Activated T-helper 1 cell treated with anti-CD3 and anti-CD28 coated beads, Interleukin-12 subunit alpha, Interleukin-12 subunit beta, Interleukin-2, Interleukin-4 antibody, amounts not matched to agents 30 ng/mL and 10 ng/mL and 1 ng/mL, durations not matched to agents 14 hours and 24 hours and 36 hours (primary cell): Measurements from ENCODE around the gene MEGF6. TPM values are rescaled to one million over a fixed set of nuclear protein-coding genes. Genes with fewer than 3 reads are reported as not detected.
A peak's percentile ranks its signal among the peaks of the same experiment; 100 is the strongest.

ENCODE experiments used
- DNase-seq: peaks from one replicate; pipeline ENCODE4 v3.0.0; 2021; ENCODE audit warnings: low spot score
- H3K27ac Mint-ChIP-seq: one replicate; pipeline ENCODE4 v1.8.0; 2021; ENCODE audit warnings: mild to moderate bottlenecking, mixed read lengths
- H3K27me3 Mint-ChIP-seq: one replicate; pipeline ENCODE4 v1.8.0; 2022; ENCODE audit warnings: mild to moderate bottlenecking, moderate library complexity, mixed read lengths; ENCODE audit not compliant: insufficient read depth
- H3K36me3 Mint-ChIP-seq: one replicate; pipeline ENCODE4 v1.8.0; 2021; ENCODE audit warnings: low read depth, mixed read lengths
- H3K4me1 Mint-ChIP-seq: one replicate; pipeline ENCODE4 v1.8.0; 2021; ENCODE audit warnings: low read depth, mixed read lengths
- H3K4me3 Mint-ChIP-seq: one replicate; pipeline ENCODE4 v1.8.0; 2021; ENCODE audit warnings: mild to moderate bottlenecking, moderate library complexity, mixed read lengths
- H3K9me3 Mint-ChIP-seq: one replicate; pipeline ENCODE4 v1.8.0; 2021; ENCODE audit warnings: mixed read lengths
- intact Hi-C: fragments of 100-400 bp; cut with micrococcal nuclease; formaldehyde crosslinking; loops from one replicate; pipeline ENCODE4 v1.15.1; 2024
- total RNA-seq: library from RNA; stranded (reverse); gene quantifications from 2 replicates; pipeline ENCODE4 v1.2.3, GENCODE V29; 2022

Gene MEGF6
- total RNA-seq, 1 donor from 2014 or later, result 1.2 TPM

DNA sequence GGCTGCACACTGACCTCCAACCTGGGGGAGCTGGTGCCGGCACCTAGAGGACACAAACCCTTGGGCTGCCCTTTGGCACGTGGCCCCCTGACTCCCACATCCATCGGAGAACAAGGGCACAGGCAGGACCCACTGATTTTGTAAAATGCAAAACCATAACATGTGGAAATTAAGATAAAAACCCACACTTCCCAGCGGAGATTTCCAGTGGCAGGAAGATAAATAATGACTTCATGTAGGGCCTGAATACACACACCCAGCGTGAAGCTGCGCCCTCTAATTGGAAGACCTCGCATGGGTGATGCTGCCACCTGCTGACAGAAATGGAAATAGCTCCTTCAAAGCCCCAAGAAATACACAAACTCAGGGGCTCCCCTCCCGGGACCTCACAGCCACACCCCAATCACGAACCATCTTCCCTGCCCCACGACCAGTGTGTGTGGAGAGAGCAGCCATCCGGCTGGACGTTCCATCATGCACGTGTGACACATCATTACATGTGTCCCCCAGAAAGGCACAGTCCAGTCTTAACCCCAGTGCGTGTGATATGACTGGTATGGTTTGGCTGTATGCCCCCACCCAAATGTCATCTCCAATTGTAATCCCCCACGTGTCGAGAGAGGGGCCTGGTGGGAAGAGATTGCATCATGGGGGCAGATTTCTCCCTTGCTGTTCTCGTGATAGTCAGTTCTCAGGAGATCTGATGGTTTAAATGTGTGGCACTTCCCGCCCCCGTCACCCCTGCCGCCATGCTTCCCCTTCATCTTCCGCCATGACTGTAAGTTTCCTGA is 7.8 kb upstream of the MEGF6 start:
- intact Hi-C loops, result loop anchor here (1.0 kb wide), 3 partner anchors 54 to 166 kb away; no protein-coding TSS in a partner anchor
- peaks cover 12% of the 10 kb centered on the region for H3K27me3 Mint-ChIP-seq
- no peak overlapping the region for H3K27ac Mint-ChIP-seq
- no peaks in the 10 kb centered on the region for H3K9me3 Mint-ChIP-seq
- H3K4me1 Mint-ChIP-seq, result peaks cover 21% of the 10 kb centered on the region
- no peaks in the 10 kb centered on the region for H3K36me3 Mint-ChIP-seq
- DNase-seq, result peak; percentile 61
- H3K4me3 Mint-ChIP-seq, result no peak overlapping the region

GRCh38 chr1:3618531-3618880 is 7.2 kb upstream of the MEGF6 start:
- no peak overlapping the region for H3K27ac Mint-ChIP-seq
- no peaks in the 10 kb centered on the region for H3K9me3 Mint-ChIP-seq
- no peak for DNase-seq
- H3K4me3 Mint-ChIP-seq, result no peak overlapping the region
- intact Hi-C loops, result no loop called here
- peaks cover 15% of the 10 kb centered on the region for H3K4me1 Mint-ChIP-seq
- no peaks in the 10 kb centered on the region for H3K36me3 Mint-ChIP-seq
- peaks cover 12% of the 10 kb centered on the region for H3K27me3 Mint-ChIP-seq

DNA sequence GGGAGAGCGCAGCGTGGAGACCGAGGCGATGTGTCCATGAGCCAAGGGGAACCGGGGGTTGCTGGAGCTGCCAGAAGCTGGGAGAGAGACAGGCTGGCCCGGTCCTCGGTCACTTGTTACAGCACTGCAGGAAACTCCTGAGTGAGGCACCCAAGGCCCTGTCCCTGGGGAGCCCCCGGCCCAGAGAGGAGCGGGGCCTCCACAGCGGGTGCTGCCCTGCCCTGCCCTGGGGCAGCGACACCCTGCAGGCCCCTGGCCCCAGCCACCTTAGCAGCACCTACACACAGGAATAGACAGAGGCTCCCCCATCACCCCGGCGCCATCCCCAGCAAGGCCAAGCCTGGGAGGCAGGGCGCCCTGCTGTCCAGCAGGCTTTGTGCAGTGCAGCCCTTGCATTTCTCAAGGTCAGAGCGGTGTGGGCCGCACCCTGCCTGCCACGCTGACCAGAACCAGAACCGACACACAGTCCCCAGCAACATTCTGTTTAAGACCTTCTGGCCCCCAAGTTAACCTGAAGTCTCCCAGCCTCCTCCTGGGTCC is 6.6 kb upstream of the MEGF6 start:
- Mint-ChIP-seq H3K36me3 (no peaks in the 10 kb centered on the region), H3K4me1 (peaks cover 12% of the 10 kb centered on the region), H3K27me3 (peaks cover 8% of the 10 kb centered on the region), H3K27ac (no peak overlapping the region), H3K4me3 (no peak overlapping the region), H3K9me3 (no peaks in the 10 kb centered on the region)
- intact Hi-C loops, result no loop called here
- DNase-seq, result no peak

DNA sequence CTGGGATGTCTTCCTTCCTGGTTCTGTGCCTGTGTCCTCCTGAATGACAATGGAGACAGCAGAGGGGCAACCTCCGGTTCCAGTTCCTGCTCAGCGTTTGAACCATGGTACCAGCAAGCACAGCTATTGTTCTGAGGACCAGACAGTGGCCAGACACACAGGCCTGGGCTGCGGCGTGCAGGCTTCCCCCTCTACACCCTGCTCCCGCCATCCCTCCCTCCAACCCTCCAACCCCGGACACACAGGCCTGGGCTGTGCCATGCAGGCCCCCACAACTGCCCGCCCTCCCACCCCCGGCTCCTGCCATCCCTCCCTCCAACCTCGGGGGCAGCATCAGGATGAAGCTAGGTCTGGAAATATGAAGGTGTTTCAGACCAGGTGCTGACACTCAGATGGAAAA is 5.6 kb upstream of the MEGF6 start:
- H3K27me3 Mint-ChIP-seq, result peaks cover 14% of the 10 kb centered on the region
- intact Hi-C loops, result no loop called here
- H3K4me1 Mint-ChIP-seq, result peaks cover 4% of the 10 kb centered on the region
- H3K27ac Mint-ChIP-seq, result no peak overlapping the region
- no peaks in the 10 kb centered on the region for H3K9me3 Mint-ChIP-seq
- no peak for DNase-seq
- H3K36me3 Mint-ChIP-seq, result no peaks in the 10 kb centered on the region
- H3K4me3 Mint-ChIP-seq, result no peak overlapping the region

DNA sequence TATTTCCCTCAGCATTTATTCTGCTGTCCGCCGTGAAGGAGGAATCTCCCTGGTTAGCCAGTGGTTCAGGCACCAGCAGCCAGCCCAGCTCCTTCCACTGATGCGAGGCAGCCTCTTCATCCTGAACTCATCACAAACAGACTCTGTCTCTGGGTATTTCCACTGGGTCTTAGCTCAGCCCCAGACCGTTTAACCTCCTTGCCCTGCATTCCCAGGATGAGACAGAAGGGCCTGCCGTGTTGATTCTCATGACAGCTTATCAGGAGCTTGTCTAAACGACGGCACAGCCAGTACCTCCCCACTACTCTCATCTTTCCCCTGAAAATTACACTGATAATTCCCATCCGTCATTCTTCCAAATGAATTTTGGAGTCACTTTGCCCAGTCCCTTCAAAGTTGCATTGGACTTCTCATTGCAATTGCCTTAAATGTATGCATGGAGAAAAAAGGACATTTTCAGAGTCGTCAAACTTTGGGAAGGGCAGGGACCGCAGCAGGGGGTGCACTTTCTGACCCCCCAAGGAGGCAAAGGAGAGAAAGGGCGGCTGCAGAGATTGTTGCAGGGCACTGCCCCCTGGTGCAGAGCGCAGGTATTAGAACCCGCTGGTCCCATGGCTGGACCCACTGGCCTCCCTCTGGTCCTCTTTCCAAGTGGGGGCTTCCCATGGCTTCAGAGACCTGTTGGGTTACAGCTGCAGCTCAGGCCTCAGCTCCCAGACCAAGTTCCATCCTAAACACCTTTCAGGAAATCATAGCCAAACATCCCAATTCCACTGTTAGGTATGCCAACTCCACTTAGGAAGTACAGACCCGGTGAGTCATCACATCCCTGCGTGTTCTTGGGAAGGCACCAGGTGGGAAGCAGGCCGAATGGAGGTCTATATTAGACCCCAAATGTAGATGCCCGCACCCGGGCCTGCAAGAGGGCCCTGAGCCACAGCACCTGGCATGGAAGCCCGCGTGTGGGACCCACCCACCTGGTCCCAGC is 3.7 kb upstream of the MEGF6 start:
- H3K36me3 Mint-ChIP-seq, result no peaks in the 10 kb centered on the region
- H3K9me3 Mint-ChIP-seq, result no peaks in the 10 kb centered on the region
- no peak overlapping the region for H3K27ac Mint-ChIP-seq
- H3K4me1 Mint-ChIP-seq, result peaks cover 4% of the 10 kb centered on the region
- peaks cover 21% of the 10 kb centered on the region for H3K27me3 Mint-ChIP-seq
- no peak for DNase-seq
- H3K4me3 Mint-ChIP-seq, result no peak overlapping the region
- intact Hi-C loops, result no loop called here

DNA sequence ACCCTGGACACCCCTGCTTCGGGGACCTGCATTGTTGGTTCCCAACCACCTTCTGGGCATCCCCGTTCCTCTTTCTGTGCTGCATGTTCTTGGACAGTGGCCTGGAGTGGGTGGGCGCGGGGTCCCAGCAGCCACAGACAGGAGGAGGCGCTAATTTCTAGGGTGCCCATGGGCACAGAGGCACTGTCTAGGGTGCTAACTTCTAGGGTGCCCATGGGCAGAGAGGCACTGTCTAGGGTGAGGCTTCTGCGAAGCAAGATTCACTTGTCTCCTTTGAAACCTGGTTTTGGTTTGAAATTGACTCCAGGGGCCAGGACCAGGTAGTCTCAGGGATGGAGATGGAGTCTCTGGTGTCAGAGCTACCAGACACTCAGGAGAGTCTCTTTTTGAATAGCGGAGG is 815 bp upstream of the MEGF6 start:
- intact Hi-C loops, result no loop called here
- Mint-ChIP-seq H3K27me3 (peaks cover 23% of the 10 kb centered on the region), H3K4me1 (no peaks in the 10 kb centered on the region), H3K4me3 (no peak overlapping the region), H3K27ac (no peak overlapping the region), H3K9me3 (no peaks in the 10 kb centered on the region), H3K36me3 (no peaks in the 10 kb centered on the region)
- DNase-seq, result no peak

- H3K4me3 Mint-ChIP-seq, result no peak overlapping the region
- no peak for DNase-seq
- no peaks in the 10 kb centered on the region for H3K9me3 Mint-ChIP-seq
- no peak overlapping the region for H3K27ac Mint-ChIP-seq
- H3K27me3 Mint-ChIP-seq, result peaks cover 23% of the 10 kb centered on the region
- intact Hi-C loops, result no loop called here
- no peaks in the 10 kb centered on the region for H3K4me1 Mint-ChIP-seq
- no peaks in the 10 kb centered on the region for H3K36me3 Mint-ChIP-seq
These were observed 660 bp downstream of the MEGF6 start for GRCh38 chr1:3610527-3611169.

DNA sequence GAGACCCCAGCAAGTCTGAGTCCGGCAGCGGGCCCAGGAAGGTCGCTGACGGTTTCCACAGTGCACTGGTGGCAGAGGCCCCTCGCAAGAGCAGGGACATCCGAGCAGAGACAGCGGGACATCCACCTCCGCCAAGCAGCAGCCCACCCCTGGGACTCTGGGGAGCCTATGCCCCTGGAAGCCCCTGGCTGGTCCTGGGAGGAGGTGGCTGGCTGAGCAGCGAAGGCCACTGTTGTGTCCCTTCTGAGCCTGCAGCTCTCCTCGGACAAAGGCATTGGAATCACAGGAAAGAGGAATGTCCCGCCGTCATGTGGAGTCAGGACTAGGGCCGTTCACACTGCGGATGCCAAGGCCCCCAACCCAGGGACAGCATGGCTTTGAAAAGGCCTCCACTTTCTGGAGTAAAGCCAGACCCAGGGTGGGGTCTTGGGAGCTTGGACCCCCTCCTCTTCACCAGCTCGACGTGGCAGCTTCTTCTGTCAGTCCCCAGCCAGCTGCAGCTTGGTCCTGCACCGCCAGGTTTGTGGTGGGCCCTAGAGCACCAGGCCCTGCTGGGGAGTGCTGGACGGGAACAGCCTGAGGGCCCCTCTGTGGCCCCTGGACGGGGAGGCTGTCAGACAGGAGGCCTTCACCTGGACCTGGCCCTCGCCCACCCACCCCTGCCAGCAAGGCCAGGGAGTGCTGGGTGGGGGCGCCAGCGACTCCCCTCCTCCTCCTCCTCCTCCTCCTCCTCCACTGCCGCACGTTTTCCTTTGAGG is 1.4 kb downstream of the MEGF6 start:
- Mint-ChIP-seq H3K4me1 (no peaks in the 10 kb centered on the region), H3K4me3 (no peak overlapping the region), H3K9me3 (no peaks in the 10 kb centered on the region), H3K27me3 (peaks cover 21% of the 10 kb centered on the region), H3K27ac (no peak overlapping the region), H3K36me3 (no peaks in the 10 kb centered on the region)
- no peak for DNase-seq
- intact Hi-C loops, result no loop called here

DNA sequence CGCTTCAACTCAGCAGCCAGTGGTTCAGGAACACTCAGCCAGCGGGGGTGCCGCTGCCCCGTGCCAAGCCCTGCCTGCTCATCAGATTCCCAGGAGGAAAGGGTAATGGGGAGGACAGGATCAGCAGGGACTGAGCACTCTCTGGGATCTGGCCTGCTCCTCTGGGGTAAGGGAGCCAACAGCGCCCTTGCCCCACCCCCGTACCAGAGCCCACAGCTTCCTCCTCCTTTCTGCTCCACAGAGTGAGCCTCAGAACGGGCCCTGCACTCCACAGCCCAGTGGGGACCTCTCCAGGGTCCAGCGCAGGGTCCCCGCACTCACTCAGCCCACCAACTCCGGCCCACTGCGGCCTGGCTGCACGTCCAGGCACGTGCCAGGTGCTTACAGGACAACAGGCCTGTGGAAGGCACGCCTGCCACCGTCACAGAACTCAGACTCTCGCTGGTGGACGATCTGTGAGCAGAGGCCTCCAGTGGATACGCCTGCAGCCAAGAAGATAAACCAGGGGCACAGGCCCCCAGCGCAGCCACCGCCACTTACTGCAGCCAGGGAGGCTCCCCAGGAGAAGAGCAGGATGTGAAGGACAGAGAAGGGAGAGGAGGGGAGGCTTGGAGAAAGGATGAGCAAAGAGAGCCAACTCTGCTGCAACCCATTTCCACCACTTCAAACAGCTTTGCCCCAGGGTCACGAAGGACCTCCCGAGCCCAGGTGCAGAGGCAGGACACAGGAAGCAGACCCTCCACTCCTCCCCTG is 2.1 kb downstream of the MEGF6 start:
- intact Hi-C loops, result no loop called here
- H3K9me3 Mint-ChIP-seq, result no peaks in the 10 kb centered on the region
- no peak for DNase-seq
- H3K36me3 Mint-ChIP-seq, result no peaks in the 10 kb centered on the region
- no peak overlapping the region for H3K4me3 Mint-ChIP-seq
- no peaks in the 10 kb centered on the region for H3K4me1 Mint-ChIP-seq
- H3K27me3 Mint-ChIP-seq, result peaks cover 21% of the 10 kb centered on the region
- no peak overlapping the region for H3K27ac Mint-ChIP-seq

GRCh38 chr1:3608154-3608553 is 3.2 kb downstream of the MEGF6 start:
- no peak for DNase-seq
- peaks cover 16% of the 10 kb centered on the region for H3K27me3 Mint-ChIP-seq
- no peaks in the 10 kb centered on the region for H3K9me3 Mint-ChIP-seq
- intact Hi-C loops, result no loop called here
- H3K27ac Mint-ChIP-seq, result no peak overlapping the region
- no peaks in the 10 kb centered on the region for H3K4me1 Mint-ChIP-seq
- H3K36me3 Mint-ChIP-seq, result no peaks in the 10 kb centered on the region
- no peak overlapping the region for H3K4me3 Mint-ChIP-seq

GRCh38 chr1:3607703-3608065 is 3.6 kb downstream of the MEGF6 start:
- H3K27ac Mint-ChIP-seq, result no peak overlapping the region
- intact Hi-C loops, result no loop called here
- no peaks in the 10 kb centered on the region for H3K4me1 Mint-ChIP-seq
- no peak overlapping the region for H3K4me3 Mint-ChIP-seq
- no peak for DNase-seq
- H3K27me3 Mint-ChIP-seq, result peaks cover 16% of the 10 kb centered on the region
- no peaks in the 10 kb centered on the region for H3K36me3 Mint-ChIP-seq
- no peaks in the 10 kb centered on the region for H3K9me3 Mint-ChIP-seq
